Nephron (organoid): ENCODE results near the gene NFIX.
A peak's percentile ranks its signal among the peaks of the same experiment; 100 is the strongest.

Experiments
- H3K27ac Mint-ChIP-seq, 3 experiments: 2 replicates each; pipeline ENCODE4 v1.8.0; 2020; ENCODE audit warnings: mixed read lengths in 3 of 3, mild to moderate bottlenecking in 2 of 3, moderate library complexity in 1 of 3
- H3K27me3 Mint-ChIP-seq: 2 replicates; pipeline ENCODE4 v1.8.0; 2021; ENCODE audit warnings: low read depth, mild to moderate bottlenecking, moderate library complexity, mixed read lengths
- H3K36me3 Mint-ChIP-seq: 2 replicates; pipeline ENCODE4 v1.8.0; 2020; ENCODE audit warnings: low read depth, mixed read lengths
- H3K4me1 Mint-ChIP-seq: 2 replicates; pipeline ENCODE4 v1.8.0; 2020; ENCODE audit warnings: mixed read lengths
- H3K4me3 Mint-ChIP-seq, 3 experiments: 2 replicates each; pipeline ENCODE4 v1.8.0; 2020; ENCODE audit warnings: mild to moderate bottlenecking in 3 of 3, mixed read lengths in 3 of 3, moderate library complexity in 2 of 3
- H3K9me3 Mint-ChIP-seq: 2 replicates; pipeline ENCODE4 v1.8.0; 2020; ENCODE audit warnings: mixed read lengths
- TF ChIP-seq, protein P1 (sequence below), 3 experiments: fragments of 200-600 bp; sonication (generic); IDR thresholded peaks; one replicate each; pipeline ENCODE4 v1.5.0; 2021; ENCODE audit warnings: antibody characterized with exemption in 3 of 3; ENCODE audit not compliant: unreplicated experiment in 3 of 3

Gene NFIX

DNA sequence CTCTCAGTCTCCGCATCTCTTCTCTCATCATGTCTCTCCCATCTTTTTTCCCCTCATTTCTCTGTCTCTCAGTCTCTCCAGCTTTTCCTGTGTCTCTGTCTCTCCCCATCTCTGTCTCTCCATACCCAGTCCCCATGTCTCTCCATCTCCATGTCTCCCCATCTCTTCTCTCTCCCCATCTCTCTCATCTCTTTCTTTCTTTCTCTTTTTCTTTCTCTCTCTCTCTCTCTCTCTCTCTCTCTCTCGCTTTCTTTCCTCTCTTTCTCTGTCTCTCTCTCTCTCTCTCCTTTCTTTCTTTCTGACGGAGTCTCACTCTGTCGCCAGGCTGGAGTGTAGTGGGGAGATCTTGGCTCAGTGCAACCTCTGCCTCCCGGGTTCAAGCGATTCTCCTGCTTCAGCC is 12.6 kb upstream of the NFIX start:
- H3K36me3 Mint-ChIP-seq, result no peaks in the 10 kb centered on the region

DNA sequence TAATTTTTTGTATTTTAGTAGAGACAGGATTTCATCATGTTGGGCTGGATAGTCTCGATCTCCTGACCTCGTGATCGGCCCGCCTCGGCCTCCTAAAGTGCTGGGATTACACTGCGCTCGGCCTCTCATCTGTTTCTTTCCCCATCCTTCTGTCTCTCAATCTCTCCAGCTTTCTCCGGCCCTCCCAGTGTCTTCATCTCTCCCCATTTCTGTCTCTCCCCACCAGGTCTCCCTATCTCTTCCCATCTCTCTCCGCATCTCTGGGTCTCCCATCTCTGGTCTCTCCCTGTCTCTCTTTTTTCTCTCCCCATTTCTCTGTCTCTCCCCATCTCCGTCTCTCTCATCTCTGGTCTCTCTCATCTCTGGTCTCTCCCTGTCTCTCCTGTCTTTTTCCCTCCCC is 12.2 kb upstream of the NFIX start:
- Mint-ChIP-seq H3K36me3 (no peaks in the 10 kb centered on the region), H3K27me3 (peaks cover 45% of the 10 kb centered on the region), H3K9me3 (no peaks in the 10 kb centered on the region), H3K4me1 (peaks cover 16% of the 10 kb centered on the region), H3K27ac (no peak overlapping the region), H3K4me3 (no peak overlapping the region)
- TF ChIP-seq, protein P1, sequence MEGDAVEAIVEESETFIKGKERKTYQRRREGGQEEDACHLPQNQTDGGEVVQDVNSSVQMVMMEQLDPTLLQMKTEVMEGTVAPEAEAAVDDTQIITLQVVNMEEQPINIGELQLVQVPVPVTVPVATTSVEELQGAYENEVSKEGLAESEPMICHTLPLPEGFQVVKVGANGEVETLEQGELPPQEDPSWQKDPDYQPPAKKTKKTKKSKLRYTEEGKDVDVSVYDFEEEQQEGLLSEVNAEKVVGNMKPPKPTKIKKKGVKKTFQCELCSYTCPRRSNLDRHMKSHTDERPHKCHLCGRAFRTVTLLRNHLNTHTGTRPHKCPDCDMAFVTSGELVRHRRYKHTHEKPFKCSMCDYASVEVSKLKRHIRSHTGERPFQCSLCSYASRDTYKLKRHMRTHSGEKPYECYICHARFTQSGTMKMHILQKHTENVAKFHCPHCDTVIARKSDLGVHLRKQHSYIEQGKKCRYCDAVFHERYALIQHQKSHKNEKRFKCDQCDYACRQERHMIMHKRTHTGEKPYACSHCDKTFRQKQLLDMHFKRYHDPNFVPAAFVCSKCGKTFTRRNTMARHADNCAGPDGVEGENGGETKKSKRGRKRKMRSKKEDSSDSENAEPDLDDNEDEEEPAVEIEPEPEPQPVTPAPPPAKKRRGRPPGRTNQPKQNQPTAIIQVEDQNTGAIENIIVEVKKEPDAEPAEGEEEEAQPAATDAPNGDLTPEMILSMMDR (IDR thresholded peaks at IDR 0.05; ENCODE audit: unreplicated experiment in 3 of 3), result no peak

More for the DNA sequence above, 12.6 kb upstream of the NFIX start:
- Mint-ChIP-seq H3K27ac (no peak overlapping the region), H3K9me3 (no peaks in the 10 kb centered on the region), H3K27me3 (peaks cover 47% of the 10 kb centered on the region), H3K4me1 (peaks cover 16% of the 10 kb centered on the region), H3K4me3 (no peak overlapping the region)
- TF ChIP-seq, protein P1 (IDR thresholded peaks at IDR 0.05; ENCODE audit: unreplicated experiment in 3 of 3), result no peak

DNA sequence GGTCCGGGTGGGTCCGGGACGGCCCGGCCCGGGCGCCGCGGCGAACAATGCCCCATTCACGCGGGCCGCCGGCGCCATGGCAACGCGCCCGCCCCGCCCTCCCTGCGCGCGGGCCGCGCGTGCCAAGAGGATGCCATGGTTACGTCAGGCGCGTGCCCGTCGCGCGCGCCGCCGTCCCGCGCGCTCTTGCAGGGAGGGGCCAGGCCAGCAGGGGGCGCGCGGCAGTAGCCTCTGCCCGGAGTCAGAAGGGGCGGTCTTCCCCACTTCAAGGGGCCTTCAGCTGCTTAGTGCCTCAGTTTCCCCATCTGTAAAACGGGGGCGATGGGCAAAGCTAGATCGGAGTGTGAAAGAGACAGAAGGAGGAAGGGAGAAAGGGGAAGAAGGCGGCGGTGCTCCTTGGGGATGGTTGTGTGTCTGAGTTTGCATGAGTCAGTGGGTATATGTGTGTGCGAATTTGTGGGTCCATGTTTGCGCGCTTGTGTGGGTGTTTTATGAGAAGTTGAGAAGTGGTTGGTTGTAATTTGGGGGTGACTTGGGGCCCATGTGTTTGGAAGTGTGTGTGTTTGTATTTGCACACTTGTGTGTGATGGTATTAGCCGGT is 11.6 kb upstream of the NFIX start:
- peaks cover 42% of the 10 kb centered on the region for H3K27me3 Mint-ChIP-seq
- no peaks in the 10 kb centered on the region for H3K36me3 Mint-ChIP-seq
- H3K4me1 Mint-ChIP-seq, result peaks cover 16% of the 10 kb centered on the region
- H3K9me3 Mint-ChIP-seq, result no peaks in the 10 kb centered on the region
- TF ChIP-seq, protein P1 (IDR thresholded peaks at IDR 0.05; ENCODE audit: unreplicated experiment in 3 of 3), result peak; percentile 87 to 93 (median 91)
- H3K4me3 Mint-ChIP-seq, result no peak overlapping the region
- no peak overlapping the region for H3K27ac Mint-ChIP-seq

DNA sequence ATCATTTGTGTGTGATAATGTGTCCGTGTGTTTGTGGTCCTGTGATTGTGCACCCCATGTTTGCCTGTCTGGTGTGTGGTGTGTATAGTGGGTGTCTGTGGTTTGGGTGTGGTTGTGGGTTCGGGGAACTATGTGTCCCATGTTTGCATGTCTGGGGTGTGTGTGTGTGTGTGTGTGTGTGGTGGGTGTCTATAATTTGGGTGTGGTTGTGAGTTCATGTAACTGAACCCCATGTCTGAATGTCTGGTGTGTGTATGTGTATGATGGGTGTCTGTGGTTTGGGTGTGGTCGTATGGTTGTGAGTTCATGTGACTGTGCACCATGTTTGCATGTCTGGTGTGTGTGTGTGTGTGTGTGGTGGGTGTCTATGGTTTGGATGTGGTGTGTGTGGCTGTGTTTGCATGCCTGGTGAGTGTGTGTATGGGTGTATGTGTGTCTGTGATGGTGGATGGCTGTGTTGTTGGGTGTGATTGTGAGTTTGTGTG is 11.1 kb upstream of the NFIX start:
- Mint-ChIP-seq H3K4me1 (peaks cover 16% of the 10 kb centered on the region), H3K27me3 (peaks cover 38% of the 10 kb centered on the region), H3K4me3 (no peak overlapping the region), H3K27ac (no peak overlapping the region), H3K36me3 (no peaks in the 10 kb centered on the region), H3K9me3 (no peaks in the 10 kb centered on the region)
- TF ChIP-seq, protein P1 (IDR thresholded peaks at IDR 0.05; ENCODE audit: unreplicated experiment in 3 of 3), result no peak

DNA sequence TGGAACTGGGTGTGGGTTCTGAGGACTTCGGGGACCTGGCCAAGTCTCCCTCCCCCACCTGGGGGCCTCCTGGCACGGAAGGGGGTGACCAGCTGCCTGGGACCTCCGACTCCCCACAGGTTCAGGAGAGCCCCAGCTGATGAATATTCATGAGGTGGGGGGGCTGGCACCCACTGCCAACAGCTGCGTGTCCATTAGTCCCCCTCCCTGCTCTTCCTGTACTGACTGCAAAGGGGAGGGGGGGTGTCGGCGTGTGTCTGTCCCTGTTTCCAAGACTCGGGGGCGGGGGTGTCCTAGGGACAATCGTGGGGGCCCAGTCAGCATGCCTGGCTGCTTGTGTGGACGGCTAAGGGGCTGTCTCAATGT is 10.6 kb upstream of the NFIX start:
- Mint-ChIP-seq H3K4me3 (peak overlapping the region in 2 of 3 experiments; percentile 4 to 17), H3K27ac (peak overlapping the region in 2 of 3 experiments; percentile 11 to 27), H3K4me1 (peaks cover 16% of the 10 kb centered on the region), H3K36me3 (no peaks in the 10 kb centered on the region), H3K27me3 (peaks cover 38% of the 10 kb centered on the region), H3K9me3 (no peaks in the 10 kb centered on the region)
- TF ChIP-seq, protein P1 (IDR thresholded peaks at IDR 0.05; ENCODE audit: unreplicated experiment in 3 of 3), result no peak
